ENCODE data around the gene PPP1R26.

The PPP1R26 gene

DNA sequence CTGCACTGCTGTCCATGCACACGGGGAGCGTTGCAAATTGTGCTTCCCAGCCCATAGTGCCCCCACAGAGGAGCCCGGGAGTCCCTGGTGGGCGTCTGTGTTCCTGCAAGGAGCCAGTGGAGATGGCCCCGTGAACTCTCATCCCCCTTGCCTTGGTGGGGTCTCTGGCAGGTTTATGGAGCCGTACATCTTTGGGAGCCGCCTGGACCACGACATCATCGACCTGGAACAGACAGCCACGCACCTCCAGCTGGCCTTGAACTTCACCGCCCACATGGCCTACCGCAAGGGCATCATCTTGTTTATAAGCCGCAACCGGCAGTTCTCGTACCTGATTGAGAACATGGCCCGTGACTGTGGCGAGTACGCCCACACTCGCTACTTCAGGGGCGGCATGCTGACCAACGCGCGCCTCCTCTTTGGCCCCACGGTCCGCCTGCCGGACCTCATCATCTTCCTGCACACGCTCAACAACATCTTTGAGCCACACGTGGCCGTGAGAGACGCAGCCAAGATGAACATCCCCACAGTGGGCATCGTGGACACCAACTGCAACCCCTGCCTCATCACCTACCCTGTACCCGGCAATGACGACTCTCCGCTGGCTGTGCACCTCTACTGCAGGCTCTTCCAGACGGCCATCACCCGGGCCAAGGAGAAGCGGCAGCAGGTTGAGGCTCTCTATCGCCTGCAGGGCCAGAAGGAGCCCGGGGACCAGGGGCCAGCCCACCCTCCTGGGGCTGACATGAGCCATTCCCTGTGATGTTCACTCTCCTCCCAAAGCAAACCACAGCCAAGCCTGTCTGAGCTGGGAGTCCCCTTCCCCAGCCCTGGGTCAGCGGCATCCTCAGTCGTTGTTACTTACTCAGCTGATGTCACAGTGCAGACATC is 24.0 kb downstream of the PPP1R26 start:
- DNase-seq (ENCODE audit: low read depth) = no peak
- no peak overlapping the region for H3K4me3 ChIP-seq (ENCODE audit: low read depth, low read length)
- no peak for TF ChIP-seq CTCF (IDR thresholded peaks at IDR 0.05; ENCODE audit: control insufficient read depth, extremely low read depth, insufficient read depth)

- TF ChIP-seq CTCF (IDR thresholded peaks at IDR 0.05; ENCODE audit: control insufficient read depth, extremely low read depth, insufficient read depth) = peak; percentile 93
- H3K4me3 ChIP-seq (ENCODE audit: low read depth, low read length) = no peak overlapping the region
- DNase-seq (ENCODE audit: low read depth) = peak; percentile 25
Observed at GRCh38 chr9:135504262-135505243, 25.0 kb downstream of the PPP1R26 start.

DNA sequence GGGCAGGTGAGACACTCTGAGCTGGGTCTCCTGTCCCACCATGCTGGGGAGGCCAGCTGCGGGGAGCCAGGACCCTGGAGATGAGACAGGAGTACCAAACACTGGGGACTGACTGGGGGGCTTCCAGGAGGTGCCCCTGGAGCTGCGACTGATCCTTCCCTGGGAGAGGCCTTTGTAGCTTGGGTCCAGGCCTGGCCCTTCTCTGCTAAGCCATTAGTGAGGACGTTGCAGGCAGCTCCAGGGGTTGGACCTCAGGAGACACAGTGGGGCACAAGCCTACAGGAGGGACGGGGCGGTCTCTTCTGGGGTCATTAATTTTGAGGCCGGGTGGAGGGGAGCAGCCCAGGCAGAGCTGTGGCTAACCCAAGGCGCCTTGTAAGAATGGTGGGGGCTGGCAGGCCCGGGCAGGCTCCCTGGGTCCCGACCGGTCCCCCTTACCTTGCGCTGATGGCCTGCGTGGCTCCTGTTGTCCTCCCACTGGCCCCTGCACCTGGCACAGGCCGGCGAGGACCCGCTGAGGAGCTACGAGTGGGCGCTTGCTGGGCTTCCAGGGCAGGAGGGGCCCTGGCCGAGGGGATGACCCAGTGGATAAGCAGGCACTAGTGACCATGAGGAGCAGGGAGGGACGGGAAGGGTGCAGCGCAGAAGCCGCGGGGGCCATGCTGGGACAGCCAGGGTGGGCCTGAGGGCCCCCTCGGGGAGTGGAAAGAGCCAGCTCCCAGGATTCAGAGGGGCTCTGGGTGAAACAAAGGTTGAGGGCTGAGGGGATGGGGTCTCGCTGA is 26.0 kb downstream of the PPP1R26 start:
- H3K4me3 ChIP-seq (ENCODE audit: low read depth, low read length) = no peak overlapping the region
- no peak for TF ChIP-seq CTCF (IDR thresholded peaks at IDR 0.05; ENCODE audit: control insufficient read depth, extremely low read depth, insufficient read depth)
- DNase-seq (ENCODE audit: low read depth) = no peak

- H3K4me3 ChIP-seq (ENCODE audit: low read depth, low read length) = no peak overlapping the region
- no peak for TF ChIP-seq CTCF (IDR thresholded peaks at IDR 0.05; ENCODE audit: control insufficient read depth, extremely low read depth, insufficient read depth)
- no peak for DNase-seq (ENCODE audit: low read depth)
Observed at GRCh38 chr9:135506327-135507103, 26.9 kb downstream of the PPP1R26 start.

- no peak overlapping the region for H3K4me3 ChIP-seq (ENCODE audit: low read depth, low read length)
- no peak for DNase-seq (ENCODE audit: low read depth)
- TF ChIP-seq CTCF (IDR thresholded peaks at IDR 0.05; ENCODE audit: control insufficient read depth, extremely low read depth, insufficient read depth) = no peak
Observed at GRCh38 chr9:135507104-135508035, 27.8 kb downstream of the PPP1R26 start.

All from LNCaP clone FGC (cell line).